ENCODE data around the gene DNAJC17. TPM values are rescaled to one million over a fixed set of nuclear protein-coding genes. Genes with fewer than 3 reads are reported as not detected.

DNAJC17 gene
- total RNA-seq, 1 experiment from 2014 or later = 34.5 TPM

DNA sequence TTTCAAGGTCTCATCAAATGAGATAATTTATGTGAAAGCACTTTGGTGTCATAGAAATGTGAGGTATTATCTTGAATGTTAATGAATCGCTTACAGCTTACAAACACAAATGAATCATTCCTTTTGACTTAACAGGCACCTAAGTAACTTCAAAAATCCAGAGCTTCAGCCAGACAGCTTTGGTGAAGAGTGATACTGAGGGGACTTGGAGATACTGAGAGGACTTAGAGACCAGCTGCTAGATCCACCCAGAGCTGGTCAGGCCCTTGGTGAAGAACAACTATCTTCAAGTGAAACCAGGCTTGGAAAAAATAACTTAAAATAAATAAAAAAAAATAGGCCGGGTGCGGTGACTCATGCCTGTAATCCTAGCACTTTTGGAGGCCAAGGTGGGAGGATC lies 16.6 kb downstream of the DNAJC17 start:
- no peak overlapping the region for H3K4me3 ChIP-seq (ENCODE audit: low read depth, low read length, poor library complexity, severe bottlenecking)
- no peak for DNase-seq (ENCODE audit: low spot score)
- H3K27me3 ChIP-seq (replicated peaks; ENCODE audit: insufficient read depth, low read depth, low read length, poor library complexity) = no peaks in the 10 kb centered on the region
- intact Hi-C loops (cut with micrococcal nuclease; ENCODE audit: unreplicated experiment) = no loop called here
- no peak overlapping the region for H3K27ac ChIP-seq (ENCODE audit: low read depth, low read length, poor library complexity, severe bottlenecking)
- no peaks in the 10 kb centered on the region for H3K36me3 ChIP-seq (ENCODE audit: insufficient read depth, low read length, poor library complexity, severe bottlenecking)
- CTCF ChIA-PET = no interaction called here
- no peak for TF ChIP-seq EZH2 (IDR thresholded peaks at IDR 0.05; ENCODE audit: borderline replicate concordance, low read depth, low read length, poor library complexity, severe bottlenecking)
- TF ChIP-seq, protein P1, sequence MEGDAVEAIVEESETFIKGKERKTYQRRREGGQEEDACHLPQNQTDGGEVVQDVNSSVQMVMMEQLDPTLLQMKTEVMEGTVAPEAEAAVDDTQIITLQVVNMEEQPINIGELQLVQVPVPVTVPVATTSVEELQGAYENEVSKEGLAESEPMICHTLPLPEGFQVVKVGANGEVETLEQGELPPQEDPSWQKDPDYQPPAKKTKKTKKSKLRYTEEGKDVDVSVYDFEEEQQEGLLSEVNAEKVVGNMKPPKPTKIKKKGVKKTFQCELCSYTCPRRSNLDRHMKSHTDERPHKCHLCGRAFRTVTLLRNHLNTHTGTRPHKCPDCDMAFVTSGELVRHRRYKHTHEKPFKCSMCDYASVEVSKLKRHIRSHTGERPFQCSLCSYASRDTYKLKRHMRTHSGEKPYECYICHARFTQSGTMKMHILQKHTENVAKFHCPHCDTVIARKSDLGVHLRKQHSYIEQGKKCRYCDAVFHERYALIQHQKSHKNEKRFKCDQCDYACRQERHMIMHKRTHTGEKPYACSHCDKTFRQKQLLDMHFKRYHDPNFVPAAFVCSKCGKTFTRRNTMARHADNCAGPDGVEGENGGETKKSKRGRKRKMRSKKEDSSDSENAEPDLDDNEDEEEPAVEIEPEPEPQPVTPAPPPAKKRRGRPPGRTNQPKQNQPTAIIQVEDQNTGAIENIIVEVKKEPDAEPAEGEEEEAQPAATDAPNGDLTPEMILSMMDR (conservative IDR thresholded peaks at IDR 0.05; ENCODE audit: low read depth, low read length) = no peak
- BruUV-seq (replicated peaks) = no TSS peak
- POLR2A ChIA-PET (ENCODE audit: low non-redundant PET) = no interaction called here
- peaks cover 19% of the 10 kb centered on the region for H3K4me1 ChIP-seq (ENCODE audit: insufficient read depth, low read length, poor library complexity, severe bottlenecking)
- H3K9me3 ChIP-seq (ENCODE audit: low read depth, low read length, poor library complexity, severe bottlenecking) = no peaks in the 10 kb centered on the region

DNA sequence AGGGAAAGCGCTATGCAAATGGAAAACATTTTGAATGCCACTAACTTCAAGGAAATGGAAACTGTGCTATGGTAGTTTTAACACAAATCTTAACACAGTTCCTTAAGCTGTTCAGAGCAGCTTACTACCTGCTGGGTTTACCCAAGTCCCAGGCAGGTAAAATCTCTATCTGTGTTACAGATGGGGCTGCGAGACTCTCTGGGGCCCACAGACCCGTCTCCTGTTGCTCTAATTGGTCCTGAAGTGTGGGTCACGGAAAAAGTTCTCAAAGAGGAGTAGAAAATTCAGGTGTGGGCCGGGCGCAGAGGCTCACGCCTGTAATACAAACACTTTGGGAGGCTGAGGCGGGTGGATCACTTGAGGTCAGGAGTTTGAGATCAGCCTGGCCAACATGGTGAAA lies 17.3 kb downstream of the DNAJC17 start:
- DNase-seq (ENCODE audit: low spot score) = no peak
- H3K27me3 ChIP-seq (replicated peaks; ENCODE audit: insufficient read depth, low read depth, low read length, poor library complexity) = no peaks in the 10 kb centered on the region
- no TSS peak for BruUV-seq (replicated peaks)
- POLR2A ChIA-PET (ENCODE audit: low non-redundant PET) = no interaction called here
- peak overlapping the region; percentile 15 for H3K27ac ChIP-seq (ENCODE audit: low read depth, low read length, poor library complexity, severe bottlenecking)
- CTCF ChIA-PET = no interaction called here
- peaks cover 19% of the 10 kb centered on the region for H3K4me1 ChIP-seq (ENCODE audit: insufficient read depth, low read length, poor library complexity, severe bottlenecking)
- H3K4me3 ChIP-seq (ENCODE audit: low read depth, low read length, poor library complexity, severe bottlenecking) = no peak overlapping the region
- H3K36me3 ChIP-seq (ENCODE audit: insufficient read depth, low read length, poor library complexity, severe bottlenecking) = no peaks in the 10 kb centered on the region
- TF ChIP-seq, protein P1 (conservative IDR thresholded peaks at IDR 0.05; ENCODE audit: low read depth, low read length) = no peak
- no peak for TF ChIP-seq EZH2 (IDR thresholded peaks at IDR 0.05; ENCODE audit: borderline replicate concordance, low read depth, low read length, poor library complexity, severe bottlenecking)
- intact Hi-C loops (cut with micrococcal nuclease; ENCODE audit: unreplicated experiment) = no loop called here
- no peaks in the 10 kb centered on the region for H3K9me3 ChIP-seq (ENCODE audit: low read depth, low read length, poor library complexity, severe bottlenecking)

DNA sequence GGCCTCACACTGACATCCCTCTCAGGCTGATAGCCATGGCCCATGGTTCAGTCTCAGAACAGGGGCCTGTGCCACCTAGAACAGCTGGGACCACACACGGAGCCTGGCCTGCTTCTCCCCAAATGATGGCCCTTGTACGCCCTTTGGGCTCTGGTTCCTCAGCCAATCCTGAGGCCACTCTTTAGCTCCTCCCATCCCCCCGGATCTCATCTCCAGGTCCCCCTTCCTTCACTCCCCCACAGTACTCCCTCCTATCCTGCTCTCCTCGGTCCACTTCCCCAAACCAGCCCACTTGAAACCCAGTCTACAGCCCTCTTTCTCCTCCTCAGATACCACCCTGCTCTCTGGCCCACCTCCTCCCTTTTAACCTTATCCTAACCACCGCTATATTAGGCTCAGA lies 18.2 kb downstream of the DNAJC17 start:
- Histone ChIP-seq H3K27ac (ENCODE audit: low read depth, low read length, poor library complexity, severe bottlenecking) (no peak overlapping the region), H3K27me3 (replicated peaks; ENCODE audit: insufficient read depth, low read depth, low read length, poor library complexity) (no peaks in the 10 kb centered on the region), H3K4me1 (ENCODE audit: insufficient read depth, low read length, poor library complexity, severe bottlenecking) (peaks cover 19% of the 10 kb centered on the region), H3K9me3 (ENCODE audit: low read depth, low read length, poor library complexity, severe bottlenecking) (no peaks in the 10 kb centered on the region), H3K4me3 (ENCODE audit: low read depth, low read length, poor library complexity, severe bottlenecking) (no peak overlapping the region), H3K36me3 (ENCODE audit: insufficient read depth, low read length, poor library complexity, severe bottlenecking) (no peaks in the 10 kb centered on the region)
- ChIA-PET CTCF (interaction anchor here (2.1 kb wide), 1 partner anchor 69 kb away, joined by 10 read pairs; no protein-coding TSS in a partner anchor), POLR2A (ENCODE audit: low non-redundant PET) (no interaction called here)
- DNase-seq (ENCODE audit: low spot score) = no peak
- intact Hi-C loops (cut with micrococcal nuclease; ENCODE audit: unreplicated experiment) = no loop called here
- no TSS peak for BruUV-seq (replicated peaks)
- TF ChIP-seq, protein P1 (conservative IDR thresholded peaks at IDR 0.05; ENCODE audit: low read depth, low read length) = no peak
- TF ChIP-seq EZH2 (IDR thresholded peaks at IDR 0.05; ENCODE audit: borderline replicate concordance, low read depth, low read length, poor library complexity, severe bottlenecking) = no peak

Data from A673 (cell line).